HG03135 (cell line): ENCODE data around the gene TOX2.

Experiments used
- ATAC-seq: cut with Tn5 transposase; IDR thresholded peaks from one replicate; pipeline ENCODE4 v1.9.1; 2021; ENCODE audit warnings: mild to moderate bottlenecking, moderate library complexity; ENCODE audit not compliant: unreplicated experiment

TOX2 gene

GRCh38 chr20:43974695-43975094 is 60.0 kb downstream of the TOX2 start:
- ATAC-seq: no peak

GRCh38 chr20:43975096-43975768 is 60.6 kb downstream of the TOX2 start:
- ATAC-seq: no peak

- no peak for ATAC-seq
Observed at GRCh38 chr20:43976547-43976946, 61.9 kb downstream of the TOX2 start.

- ATAC-seq: no peak
Observed at GRCh38 chr20:43977252-43977651, 62.6 kb downstream of the TOX2 start.

GRCh38 chr20:43977962-43978361 is 63.3 kb downstream of the TOX2 start:
- ATAC-seq: no peak

GRCh38 chr20:43979576-43980105 is 65.0 kb downstream of the TOX2 start:
- no peak for ATAC-seq

- ATAC-seq: no peak
Observed at GRCh38 chr20:43981540-43981939, 66.9 kb downstream of the TOX2 start.

- ATAC-seq: no peak
Observed at GRCh38 chr20:43982016-43982415, 67.4 kb downstream of the TOX2 start.

GRCh38 chr20:43982886-43983285 is 68.2 kb downstream of the TOX2 start:
- no peak for ATAC-seq

GRCh38 chr20:43983359-43983758 is 68.7 kb downstream of the TOX2 start:
- no peak for ATAC-seq

- ATAC-seq: no peak
Observed at GRCh38 chr20:43983904-43984361, 69.3 kb downstream of the TOX2 start.

- no peak for ATAC-seq
Observed at GRCh38 chr20:43984587-43984986, 69.9 kb downstream of the TOX2 start.

- ATAC-seq: no peak
Observed at GRCh38 chr20:43985121-43985520, 70.5 kb downstream of the TOX2 start.

- no peak for ATAC-seq
Observed at GRCh38 chr20:43985608-43986316, 71.1 kb downstream of the TOX2 start.

GRCh38 chr20:43987018-43987417 is 72.4 kb downstream of the TOX2 start:
- ATAC-seq: no peak

- ATAC-seq: no peak
Observed at GRCh38 chr20:43987531-43987930, 72.9 kb downstream of the TOX2 start.

GRCh38 chr20:43988451-43988850 is 73.8 kb downstream of the TOX2 start:
- ATAC-seq: no peak

GRCh38 chr20:43988867-43989266 is 74.2 kb downstream of the TOX2 start:
- no peak for ATAC-seq

GRCh38 chr20:43991261-43991660 is 76.6 kb downstream of the TOX2 start:
- no peak for ATAC-seq

- no peak for ATAC-seq
Observed at GRCh38 chr20:43991982-43992381, 77.3 kb downstream of the TOX2 start.

GRCh38 chr20:43992885-43993284 is 78.2 kb downstream of the TOX2 start:
- ATAC-seq: no peak

- no peak for ATAC-seq
Observed at GRCh38 chr20:43993560-43993959, 78.9 kb downstream of the TOX2 start.
